Activated CD8-positive, alpha-beta memory T cell treated with anti-CD3 and anti-CD28 coated beads, Interleukin-2, amount 50 U/mL, for 24 hours (primary cell): Measurements from ENCODE around the gene CORO6.

Experiments used
- DNase-seq: peaks from one replicate; pipeline ENCODE4 v3.0.0-alpha.2; 2020; ENCODE audit errors: extremely low read depth

Gene CORO6

DNA sequence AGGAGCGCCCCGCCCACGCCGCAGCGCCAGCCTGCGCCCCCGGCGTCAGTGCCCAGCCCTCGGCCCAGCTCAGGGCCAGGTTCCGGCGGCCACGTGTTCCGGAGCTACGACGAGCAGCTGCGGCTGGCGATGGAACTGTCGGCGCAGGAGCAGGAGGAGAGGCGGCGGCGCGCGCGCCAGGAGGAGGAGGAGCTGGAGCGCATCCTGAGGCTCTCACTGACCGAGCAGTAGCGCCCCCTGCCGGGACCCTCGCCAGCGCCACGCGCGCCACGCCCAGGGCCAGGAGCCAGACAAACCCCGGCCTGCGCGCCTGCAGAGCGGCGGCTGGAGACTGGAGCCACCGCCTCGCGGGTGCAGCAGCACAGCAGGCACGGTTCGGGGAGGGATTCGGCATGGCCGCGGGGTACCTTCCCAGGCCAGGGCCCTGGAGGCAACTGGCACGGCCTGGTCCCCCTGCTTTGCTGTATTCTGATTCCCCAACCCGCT, 9.3 kb downstream of the CORO6 start:
- DNase-seq: peak; percentile 78

DNA sequence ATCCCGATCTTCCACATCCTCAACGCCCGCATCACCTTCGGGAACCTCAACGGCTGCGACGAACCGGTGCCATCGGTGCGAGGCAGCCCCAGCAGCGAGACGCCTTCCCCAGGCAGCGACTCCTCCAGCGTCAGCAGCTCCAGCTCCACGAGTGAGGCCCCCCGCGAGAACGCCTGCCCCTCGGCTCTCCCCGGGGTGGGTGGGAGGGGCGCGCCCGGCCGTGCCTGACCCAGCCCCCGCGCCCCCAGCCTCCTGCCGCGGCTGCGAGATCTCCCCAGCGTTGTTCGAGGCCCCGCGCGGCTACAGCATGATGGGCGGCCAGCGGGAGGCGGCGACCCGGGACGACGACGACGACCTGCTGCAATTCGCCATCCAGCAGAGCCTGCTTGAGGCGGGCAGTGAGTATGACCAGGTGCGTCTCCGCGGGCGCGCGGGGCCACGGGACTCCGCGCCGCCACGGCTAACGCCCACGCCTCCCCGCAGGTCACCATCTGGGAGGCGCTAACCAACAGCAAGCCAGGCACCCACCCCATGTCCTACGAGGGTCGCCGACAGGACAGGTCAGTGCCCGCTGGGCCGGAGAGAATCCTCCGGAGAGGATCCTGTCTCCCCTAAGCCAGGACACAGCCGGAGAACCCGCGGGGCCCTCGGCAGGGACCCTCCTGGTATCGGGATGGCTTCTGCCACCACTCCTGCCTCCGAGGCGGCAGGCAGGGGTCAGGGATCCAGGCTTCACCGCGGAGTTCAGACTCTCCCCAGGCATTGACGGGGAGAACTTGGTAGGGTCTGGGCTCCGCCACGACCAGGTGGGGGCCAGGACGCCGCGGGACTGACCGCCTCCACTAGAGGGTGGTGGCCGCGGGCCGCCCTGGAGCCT, 10.1 kb downstream of the CORO6 start:
- DNase-seq: no peak

DNA sequence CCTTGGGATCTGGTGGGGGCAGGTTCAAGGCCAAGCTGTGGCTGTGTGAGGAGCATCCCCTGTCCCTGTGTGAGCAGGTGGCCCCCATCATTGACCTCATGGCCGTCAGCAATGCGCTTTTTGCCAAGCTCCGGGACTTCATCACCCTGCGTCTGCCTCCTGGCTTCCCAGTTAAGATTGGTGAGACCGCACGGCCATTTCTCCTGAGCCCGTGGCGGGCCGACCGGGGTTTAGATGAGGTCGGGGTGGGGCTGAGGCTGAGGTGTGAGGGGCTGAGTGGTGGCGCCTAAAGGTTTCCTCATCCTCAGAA, 10.7 kb downstream of the CORO6 start:
- DNase-seq: no peak

DNA sequence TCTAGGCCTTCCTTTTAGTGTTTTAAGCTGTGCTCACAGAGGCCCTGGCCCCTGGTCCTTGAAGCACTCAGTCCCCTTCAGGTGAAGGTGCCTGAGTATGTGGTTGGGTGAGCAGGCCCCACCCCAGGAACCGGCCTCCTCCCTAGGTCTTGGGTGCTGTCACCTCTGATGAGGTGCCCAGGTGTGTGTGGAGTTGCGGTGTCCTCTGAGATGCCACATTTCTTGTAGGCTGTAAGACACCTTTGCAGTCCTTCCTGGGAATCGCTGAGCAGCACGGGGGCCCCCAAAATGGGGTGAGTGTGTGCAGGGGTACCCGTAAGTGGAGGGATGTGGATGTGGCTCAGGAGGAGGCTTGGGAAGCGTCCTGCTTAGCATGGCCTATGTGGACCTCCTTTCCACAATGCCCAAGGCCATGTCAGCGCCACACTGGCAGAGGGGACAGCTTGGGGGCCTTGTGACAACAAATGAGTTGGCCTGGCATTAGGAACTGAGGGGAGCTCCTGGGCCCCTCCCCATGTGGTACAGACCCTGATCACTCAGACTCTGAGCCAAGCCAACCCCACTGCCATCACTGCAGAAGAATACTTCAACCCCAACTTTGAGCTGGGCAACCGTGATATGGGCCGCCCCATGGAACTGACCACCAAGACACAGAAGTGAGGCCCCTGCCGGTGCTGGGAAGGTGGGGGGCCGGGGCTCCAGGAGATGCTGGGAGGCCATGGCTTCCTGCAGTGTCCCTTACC, 11.2 kb downstream of the CORO6 start:
- DNase-seq: no peak

- no peak for DNase-seq
These were observed 12.3 kb downstream of the CORO6 start for GRCh38 chr17:29610395-29610794.

DNA sequence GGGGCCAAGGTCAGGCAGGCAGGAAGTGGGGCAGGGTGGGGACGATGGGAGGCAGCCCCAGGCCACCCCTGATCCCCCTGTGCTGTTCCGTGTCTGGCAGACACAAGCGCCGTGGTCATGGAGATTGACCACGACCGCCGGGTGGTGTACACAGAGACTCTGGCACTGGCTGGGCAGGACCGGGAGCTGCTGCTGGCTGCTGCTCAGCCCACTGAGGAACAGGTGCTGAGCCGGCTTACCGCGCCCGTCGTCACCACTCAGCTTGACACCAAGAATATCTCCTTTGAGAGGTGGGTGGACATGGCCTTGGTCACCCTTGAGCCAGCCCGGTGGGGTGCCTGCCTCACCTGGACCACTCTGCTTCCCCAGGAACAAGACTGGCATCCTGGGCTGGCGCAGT, 13.7 kb downstream of the CORO6 start:
- no peak for DNase-seq

GRCh38 chr17:29607557-29608195, 15.0 kb downstream of the CORO6 start:
- no peak for DNase-seq

DNA sequence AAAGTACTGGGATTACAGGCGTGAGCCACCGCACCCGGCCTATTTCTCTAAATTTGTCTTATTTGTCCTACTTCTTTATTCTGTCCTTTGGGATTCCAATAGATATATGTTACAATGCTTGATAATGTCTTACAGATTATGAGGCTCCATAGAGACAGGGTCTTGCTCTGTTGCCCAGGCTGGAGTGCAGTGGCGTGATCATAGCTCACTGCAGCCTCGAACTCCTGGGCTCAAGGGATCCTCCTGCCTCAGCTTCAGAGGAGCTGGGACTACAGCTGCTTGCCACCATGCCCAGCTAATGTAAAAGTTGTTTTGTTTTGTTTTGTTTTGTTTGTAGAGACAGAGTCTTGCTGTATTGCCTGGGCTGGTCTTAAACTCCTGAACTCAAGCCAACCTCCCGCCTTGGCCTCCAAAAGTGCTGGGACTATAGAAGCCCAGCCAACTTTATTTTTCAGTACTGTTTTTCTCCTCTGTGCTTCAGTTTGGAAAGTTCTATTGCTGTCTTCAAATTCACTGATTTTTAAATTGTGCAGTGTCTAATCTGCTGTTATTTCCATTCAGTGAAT, 19.5 kb downstream of the CORO6 start:
- no peak for DNase-seq

- DNase-seq: no peak
These were observed 25.1 kb downstream of the CORO6 start for GRCh38 chr17:29597361-29598172.

- DNase-seq: no peak
These were observed 25.9 kb downstream of the CORO6 start for GRCh38 chr17:29596811-29597210.

DNA sequence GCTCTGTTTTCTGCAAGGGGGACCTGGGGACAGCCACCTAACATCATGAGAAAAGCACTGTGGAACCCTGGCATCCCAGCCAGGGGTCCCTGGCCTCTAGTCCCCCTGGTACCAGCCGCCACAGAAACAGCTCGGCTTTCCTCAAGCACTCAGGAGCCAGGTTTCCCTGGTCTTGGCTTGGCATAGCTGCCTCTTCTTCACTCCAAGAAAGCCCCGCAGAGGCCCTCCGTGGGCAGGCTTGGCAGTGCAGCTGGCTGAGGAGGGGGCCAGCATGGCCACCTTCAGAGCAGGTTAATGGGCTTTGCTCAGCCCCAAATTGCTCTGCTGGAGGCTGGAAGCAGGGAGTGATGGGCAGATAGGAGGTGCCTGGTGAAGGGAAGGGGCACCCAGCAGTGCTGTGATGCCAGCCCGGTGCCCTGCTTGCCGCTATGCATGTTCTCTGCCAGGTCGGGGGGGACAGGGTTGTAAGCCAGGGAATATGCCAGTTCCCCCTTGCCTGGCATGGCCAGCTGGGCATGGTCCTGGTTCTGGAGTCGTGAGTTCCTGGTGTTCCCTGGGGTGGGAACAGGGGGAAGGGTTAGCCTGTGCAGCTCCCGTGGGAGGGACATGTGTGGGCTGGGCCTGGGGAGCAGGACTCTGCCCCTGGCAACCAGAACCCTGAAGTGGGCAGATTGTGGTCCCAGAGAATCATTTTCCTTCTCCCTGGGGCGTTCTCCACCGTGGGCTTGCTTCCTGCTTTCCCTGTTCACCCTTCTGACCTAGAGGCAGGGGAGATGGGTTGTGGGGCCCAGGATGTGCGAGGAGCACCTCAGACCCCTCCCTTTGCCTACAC, 26.6 kb downstream of the CORO6 start:
- no peak for DNase-seq

DNA sequence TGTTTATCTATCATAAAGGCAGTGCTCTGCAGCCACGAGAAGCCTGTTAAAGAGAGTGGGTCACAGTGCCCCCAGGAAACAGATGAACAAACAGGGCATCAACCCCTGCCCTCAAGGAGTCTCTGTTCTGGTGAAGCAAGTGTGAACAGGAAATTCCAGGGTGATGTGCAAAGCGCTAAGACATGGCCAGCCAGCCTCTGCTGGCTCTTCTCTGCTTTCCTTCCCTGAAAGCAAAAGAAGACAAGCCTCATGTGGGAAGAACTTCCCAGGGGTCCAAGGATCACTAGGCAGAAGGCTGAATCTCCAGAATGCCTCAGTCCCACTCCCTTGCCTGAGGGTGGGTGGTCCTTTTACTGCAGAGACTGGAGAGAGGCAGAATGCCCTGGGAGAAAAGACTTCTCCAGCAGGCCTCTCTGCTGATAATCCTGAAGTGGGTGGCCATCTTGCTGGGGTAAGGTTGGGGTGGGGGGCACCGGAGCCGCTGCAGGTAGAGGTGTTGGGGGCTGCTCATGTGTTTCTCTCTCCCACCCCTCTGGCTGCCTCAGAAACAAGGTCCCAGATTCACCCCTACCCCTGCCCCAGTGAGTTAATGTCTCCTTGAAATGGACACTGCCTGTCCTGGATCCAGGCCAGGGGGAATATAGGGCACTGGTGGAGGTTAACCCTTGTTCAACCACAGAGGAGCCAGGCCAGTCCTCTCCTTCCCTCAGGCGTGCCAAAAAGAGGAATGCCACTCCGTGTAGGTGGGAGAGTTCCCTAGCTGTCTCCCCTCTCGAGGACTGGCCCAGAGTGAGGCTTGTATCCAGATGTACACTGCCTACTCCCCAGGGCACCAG, 27.4 kb downstream of the CORO6 start:
- DNase-seq: no peak

- no peak for DNase-seq
These were observed 28.1 kb downstream of the CORO6 start for GRCh38 chr17:29594519-29595090.

- DNase-seq: no peak
These were observed 28.9 kb downstream of the CORO6 start for GRCh38 chr17:29593591-29594518.

DNA sequence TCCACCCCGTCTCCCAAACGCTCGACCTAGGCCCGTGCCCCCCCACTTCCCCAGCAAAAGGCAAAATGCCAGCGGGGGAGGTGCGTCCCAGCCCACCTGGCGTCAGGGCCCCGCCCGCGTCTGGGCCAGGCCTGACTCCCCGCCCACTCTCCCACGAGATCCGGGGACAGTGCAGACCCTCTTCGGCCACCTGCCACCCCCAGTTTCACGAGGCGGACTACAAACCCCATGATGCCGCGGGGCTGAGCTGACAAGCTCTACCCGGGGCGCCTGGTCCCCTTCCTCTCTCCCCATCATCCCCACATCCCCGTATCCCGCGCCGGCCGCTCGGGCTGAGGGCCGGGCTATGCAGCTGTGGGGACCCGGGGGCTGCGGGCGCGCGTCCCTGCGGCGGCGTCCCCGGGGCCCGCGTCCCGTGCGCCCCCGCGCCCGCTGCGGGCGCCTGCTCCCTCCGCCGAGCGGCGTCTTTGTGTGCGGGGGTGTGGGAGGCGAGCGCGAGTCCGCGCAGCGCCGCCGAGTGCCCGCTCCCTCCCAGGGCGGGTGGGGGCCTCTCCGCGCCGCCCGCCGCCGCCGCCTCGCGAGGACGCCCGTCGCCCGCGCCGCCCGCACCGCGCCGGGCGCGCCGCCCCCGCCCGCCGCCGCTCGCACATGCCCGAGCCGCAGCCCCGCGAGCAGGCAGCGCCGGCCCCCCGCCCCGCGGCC, 29.7 kb downstream of the CORO6 start, which contains the start of gene ANKRD13B:
Gene ANKRD13B, plus strand, starts transcription at position 283 of the 702 bp plus-strand sequence. CDS start 490 bp downstream, outside the sequence.
- no peak for DNase-seq

- no peak for DNase-seq
These were observed 30.7 kb downstream of the CORO6 start for GRCh38 chr17:29591737-29592608.
